Measurements from ENCODE around the gene ADCY4.
A peak's percentile ranks its signal among the peaks of the same experiment; 100 is the strongest.

ADCY4 gene

DNA sequence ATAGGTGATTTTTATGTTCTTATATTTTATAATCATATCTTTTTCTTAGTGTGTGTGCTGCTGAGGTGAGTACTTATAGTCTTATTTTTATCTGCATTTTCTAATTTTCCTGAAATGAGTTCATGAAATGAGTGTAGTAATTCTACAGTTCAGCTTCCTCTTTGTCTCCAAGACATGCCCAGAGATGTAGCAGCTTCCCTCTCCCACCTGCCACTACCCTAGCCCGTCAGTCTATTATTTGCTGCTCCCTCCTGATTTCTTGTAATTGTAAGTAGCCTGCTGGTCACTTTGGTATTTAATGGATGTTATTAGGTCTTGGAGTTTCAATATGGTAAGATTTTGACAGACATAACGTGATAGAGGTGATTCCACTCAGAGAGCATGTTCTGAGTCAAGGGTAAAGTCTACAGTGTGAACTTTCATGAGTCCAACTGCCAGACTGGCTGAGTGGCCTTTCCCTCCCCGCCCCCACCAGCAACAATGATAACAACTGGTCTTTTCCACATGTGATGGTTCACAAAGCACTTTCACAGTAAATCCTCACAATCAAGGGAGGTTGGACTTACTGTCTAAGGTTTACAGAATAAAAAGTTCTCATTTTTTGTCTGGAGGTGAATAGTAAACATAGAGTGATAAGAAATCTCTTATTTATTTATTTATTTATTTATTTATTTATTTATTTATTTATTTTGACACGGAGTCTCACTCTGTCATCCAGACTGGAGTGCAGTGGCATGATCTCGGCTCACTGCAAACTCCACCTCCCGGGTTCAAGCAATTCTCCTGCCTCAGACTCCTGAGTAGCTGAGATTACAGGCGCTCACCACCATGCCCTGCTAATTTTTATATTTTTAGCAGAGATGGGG lies 9.2 kb upstream of the ADCY4 start:
- H3K4me2 ChIP-seq (ENCODE audit: insufficient read depth, low read length, poor library complexity, severe bottlenecking): no peak overlapping the region
- no peak overlapping the region for H2BK12ac ChIP-seq (ENCODE audit: low read length)
- H3K18ac ChIP-seq (ENCODE audit: low read length): no peak overlapping the region
- no peak overlapping the region for H3K23ac ChIP-seq (ENCODE audit: low read depth, low read length, poor library complexity)
- H3K27ac ChIP-seq (replicated peaks; ENCODE audit: low read length): no peak overlapping the region
- H3K4me3 ChIP-seq (ENCODE audit: low read length in 2 of 2): no peak overlapping the region
- no peak overlapping the region for H2BK5ac ChIP-seq (ENCODE audit: low read length)
- H3K79me1 ChIP-seq (ENCODE audit: low read depth, low read length): no peaks in the 10 kb centered on the region
- H3K14ac ChIP-seq (ENCODE audit: low read length): no peak overlapping the region
- WGBS, 2 donors (ENCODE audit: extremely low coverage in 2 of 2, insufficient read length in 2 of 2, insufficient replicate concordance in 1 of 2): no CpG with 5 or more reads among the region's 7 CpGs
- DNase-seq (ENCODE audit: low spot score): no peak
- H2BK15ac ChIP-seq (ENCODE audit: low read length): no peak overlapping the region
- H3K36me3 ChIP-seq (replicated peaks in 1 of 2; ENCODE audit: control insufficient read depth in 2 of 2, insufficient read depth in 2 of 2, low read length in 2 of 2): no peaks in the 10 kb centered on the region
- no peak overlapping the region for H3K9ac ChIP-seq (ENCODE audit: low read depth, low read length, poor library complexity)
- H3K4me1 ChIP-seq (ENCODE audit: control insufficient read depth in 2 of 2, insufficient read depth in 1 of 2, low read depth in 1 of 2, low read length in 2 of 2): peaks cover 4 to 6% of the 10 kb centered on the region in 2 donors
- no peak overlapping the region for H2AK5ac ChIP-seq (ENCODE audit: low read depth, low read length)
- H4K91ac ChIP-seq (ENCODE audit: low read depth, low read length, poor library complexity): no peak overlapping the region
- no peak overlapping the region for H4K8ac ChIP-seq (ENCODE audit: low read depth, low read length)
- H2BK120ac ChIP-seq (ENCODE audit: low read depth, low read length): no peak overlapping the region
- no peak overlapping the region for H2AFZ ChIP-seq (ENCODE audit: low read length)
- peaks cover 15 to 77% (median 27%) of the 10 kb centered on the region in 3 experiments for H3K27me3 ChIP-seq (ENCODE audit: control insufficient read depth in 3 of 3, insufficient read depth in 3 of 3, low read depth in 1 of 3, low read length in 3 of 3)
- H3K4ac ChIP-seq (ENCODE audit: low read length): no peak overlapping the region
- H3K9me3 ChIP-seq (replicated peaks in 1 of 2; ENCODE audit: control insufficient read depth in 2 of 2, insufficient read depth in 1 of 2, low read depth in 1 of 2, low read length in 2 of 2): no peaks in the 10 kb centered on the region

DNA sequence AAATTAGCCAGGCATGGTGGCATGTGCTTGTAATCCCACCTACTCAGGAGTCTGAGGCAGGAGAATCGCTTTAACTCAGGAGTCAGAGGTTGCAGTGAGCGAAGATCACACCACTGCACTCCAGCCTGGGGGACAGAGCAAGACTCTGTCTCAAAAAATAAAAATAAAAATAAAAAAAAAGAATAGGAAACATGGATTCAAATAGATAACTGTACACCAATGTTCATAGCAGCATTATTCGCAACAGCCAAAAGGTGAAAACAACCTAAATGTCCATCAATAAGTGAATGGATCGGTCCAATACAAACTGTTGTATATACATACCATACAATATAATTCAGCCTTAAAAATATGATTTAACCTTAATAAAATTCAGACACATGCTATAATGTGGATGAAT lies 8.0 kb upstream of the ADCY4 start:
- no peaks in the 10 kb centered on the region for H3K9me3 ChIP-seq (replicated peaks in 1 of 2; ENCODE audit: control insufficient read depth in 2 of 2, insufficient read depth in 1 of 2, low read depth in 1 of 2, low read length in 2 of 2)
- no peak overlapping the region for H3K9ac ChIP-seq (ENCODE audit: low read depth, low read length, poor library complexity)
- no peak overlapping the region for H2BK12ac ChIP-seq (ENCODE audit: low read length)
- no peak overlapping the region for H2BK120ac ChIP-seq (ENCODE audit: low read depth, low read length)
- no peak overlapping the region for H3K4ac ChIP-seq (ENCODE audit: low read length)
- H3K27me3 ChIP-seq (ENCODE audit: control insufficient read depth in 3 of 3, insufficient read depth in 3 of 3, low read depth in 1 of 3, low read length in 3 of 3): peaks cover 19 to 82% (median 38%) of the 10 kb centered on the region in 3 experiments
- H2AFZ ChIP-seq (ENCODE audit: low read length): no peak overlapping the region
- no peak overlapping the region for H2AK5ac ChIP-seq (ENCODE audit: low read depth, low read length)
- no peak overlapping the region for H2BK5ac ChIP-seq (ENCODE audit: low read length)
- no CpG with 5 or more reads among the region's 4 CpGs for WGBS, 2 donors (ENCODE audit: extremely low coverage in 2 of 2, insufficient read length in 2 of 2, insufficient replicate concordance in 1 of 2)
- no peak overlapping the region for H3K27ac ChIP-seq (replicated peaks; ENCODE audit: low read length)
- H3K18ac ChIP-seq (ENCODE audit: low read length): no peak overlapping the region
- H4K91ac ChIP-seq (ENCODE audit: low read depth, low read length, poor library complexity): no peak overlapping the region
- no peaks in the 10 kb centered on the region for H3K36me3 ChIP-seq (replicated peaks in 1 of 2; ENCODE audit: control insufficient read depth in 2 of 2, insufficient read depth in 2 of 2, low read length in 2 of 2)
- DNase-seq (ENCODE audit: low spot score): no peak
- H4K8ac ChIP-seq (ENCODE audit: low read depth, low read length): no peak overlapping the region
- H3K23ac ChIP-seq (ENCODE audit: low read depth, low read length, poor library complexity): no peak overlapping the region
- no peak overlapping the region for H3K4me3 ChIP-seq (ENCODE audit: low read length in 2 of 2)
- H3K4me1 ChIP-seq (ENCODE audit: control insufficient read depth in 2 of 2, insufficient read depth in 1 of 2, low read depth in 1 of 2, low read length in 2 of 2): peaks cover 4 to 8% of the 10 kb centered on the region in 2 donors
- H3K4me2 ChIP-seq (ENCODE audit: insufficient read depth, low read length, poor library complexity, severe bottlenecking): no peak overlapping the region
- H2BK15ac ChIP-seq (ENCODE audit: low read length): no peak overlapping the region
- no peaks in the 10 kb centered on the region for H3K79me1 ChIP-seq (ENCODE audit: low read depth, low read length)
- H3K14ac ChIP-seq (ENCODE audit: low read length): no peak overlapping the region

DNA sequence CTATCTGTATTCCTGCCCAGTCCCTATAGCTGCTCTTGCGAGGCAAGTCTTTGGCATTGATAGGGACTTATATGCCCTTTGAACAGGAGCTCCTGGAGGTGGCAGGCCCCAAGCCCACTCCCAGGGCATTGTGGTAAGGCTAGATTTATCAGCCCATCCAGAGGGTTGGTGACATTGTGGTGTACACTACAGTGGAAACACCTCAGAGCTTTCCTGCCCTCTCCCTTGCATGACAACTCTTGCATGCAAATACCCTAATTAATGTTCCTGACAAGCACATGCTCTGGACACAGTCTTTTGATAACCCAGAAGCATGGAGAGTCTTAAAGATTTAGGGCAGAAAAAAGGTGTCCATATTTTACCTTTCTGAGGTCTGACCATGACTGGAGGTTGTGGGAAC lies 5.7 kb upstream of the ADCY4 start:
- H3K4me2 ChIP-seq (ENCODE audit: insufficient read depth, low read length, poor library complexity, severe bottlenecking): no peak overlapping the region
- H3K27me3 ChIP-seq (ENCODE audit: control insufficient read depth in 3 of 3, insufficient read depth in 3 of 3, low read depth in 1 of 3, low read length in 3 of 3): peaks cover 21 to 89% (median 61%) of the 10 kb centered on the region in 3 experiments
- no peaks in the 10 kb centered on the region for H3K36me3 ChIP-seq (replicated peaks in 1 of 2; ENCODE audit: control insufficient read depth in 2 of 2, insufficient read depth in 2 of 2, low read length in 2 of 2)
- no peak overlapping the region for H2BK15ac ChIP-seq (ENCODE audit: low read length)
- no peak overlapping the region for H2AFZ ChIP-seq (ENCODE audit: low read length)
- H2AK5ac ChIP-seq (ENCODE audit: low read depth, low read length): no peak overlapping the region
- no peak overlapping the region for H3K9ac ChIP-seq (ENCODE audit: low read depth, low read length, poor library complexity)
- H2BK5ac ChIP-seq (ENCODE audit: low read length): no peak overlapping the region
- no peaks in the 10 kb centered on the region for H3K9me3 ChIP-seq (replicated peaks in 1 of 2; ENCODE audit: control insufficient read depth in 2 of 2, insufficient read depth in 1 of 2, low read depth in 1 of 2, low read length in 2 of 2)
- H3K27ac ChIP-seq (replicated peaks; ENCODE audit: low read length): no peak overlapping the region
- no peaks in the 10 kb centered on the region for H3K79me1 ChIP-seq (ENCODE audit: low read depth, low read length)
- no CpG with 5 or more reads among the region's 1 CpG for WGBS, 2 donors (ENCODE audit: extremely low coverage in 2 of 2, insufficient read length in 2 of 2, insufficient replicate concordance in 1 of 2)
- DNase-seq (ENCODE audit: low spot score): no peak
- no peak overlapping the region for H3K4ac ChIP-seq (ENCODE audit: low read length)
- H4K91ac ChIP-seq (ENCODE audit: low read depth, low read length, poor library complexity): no peak overlapping the region
- no peak overlapping the region for H3K4me3 ChIP-seq (ENCODE audit: low read length in 2 of 2)
- H3K18ac ChIP-seq (ENCODE audit: low read length): no peak overlapping the region
- H3K14ac ChIP-seq (ENCODE audit: low read length): no peak overlapping the region
- H2BK120ac ChIP-seq (ENCODE audit: low read depth, low read length): no peak overlapping the region
- H2BK12ac ChIP-seq (ENCODE audit: low read length): no peak overlapping the region
- H4K8ac ChIP-seq (ENCODE audit: low read depth, low read length): no peak overlapping the region
- H3K4me1 ChIP-seq (ENCODE audit: control insufficient read depth in 2 of 2, insufficient read depth in 1 of 2, low read depth in 1 of 2, low read length in 2 of 2): peaks cover 4 to 8% of the 10 kb centered on the region in 2 donors
- H3K23ac ChIP-seq (ENCODE audit: low read depth, low read length, poor library complexity): no peak overlapping the region

DNA sequence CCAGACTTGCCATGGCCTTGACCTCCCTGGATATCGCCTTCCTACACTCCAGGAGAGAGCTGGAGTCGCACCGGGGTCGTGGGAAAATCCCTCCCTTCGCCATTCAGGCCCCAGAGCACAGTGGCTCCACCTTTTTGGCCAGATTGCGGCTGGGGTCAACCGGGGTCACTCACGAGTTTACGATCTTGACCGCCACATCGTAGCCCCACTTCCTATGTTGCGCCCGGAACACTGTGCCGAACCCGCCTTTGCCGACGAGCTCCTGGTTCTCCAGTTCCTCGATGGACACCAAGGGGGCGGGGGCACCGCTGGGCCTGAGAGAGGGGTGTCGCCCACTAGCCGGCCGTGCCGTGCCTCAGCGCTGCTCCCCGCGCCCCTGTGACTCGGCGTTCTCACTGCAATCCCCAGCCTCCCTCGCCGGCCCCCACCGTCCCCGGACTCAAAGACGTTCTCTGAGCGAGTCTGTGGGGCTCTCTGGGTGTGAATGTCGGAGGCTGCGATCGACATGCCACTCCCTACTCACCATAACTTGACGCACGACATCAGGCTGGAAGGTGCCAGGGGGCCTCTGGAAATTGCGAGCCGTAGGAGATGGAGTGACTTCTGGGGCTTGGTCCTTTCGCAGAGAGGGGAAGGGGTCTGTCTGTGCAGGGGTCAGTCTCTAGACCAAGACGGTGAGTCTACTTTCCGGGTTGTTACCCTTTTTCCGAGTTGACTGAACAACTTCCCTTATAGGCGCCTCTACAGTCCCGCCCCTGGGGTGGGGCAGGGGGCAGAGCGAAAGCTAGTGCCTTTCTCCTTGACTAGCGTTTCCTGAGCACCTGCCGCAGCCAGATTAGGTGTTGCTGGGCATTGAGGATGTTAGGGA lies 4.6 kb upstream of the ADCY4 start, which contains the start of gene RIPK3:
Gene RIPK3 (minus strand): TSS at position 708 of the 868 bp plus-strand sequence. CDS start 165 bp downstream, at position 543.
- H2AK5ac ChIP-seq (ENCODE audit: low read depth, low read length): no peak within 1 kb of the TSS
- H2BK12ac ChIP-seq (ENCODE audit: low read length): no peak within 1 kb of the TSS
- H3K18ac ChIP-seq (ENCODE audit: low read length): peak within 1 kb of the TSS; percentile 74
- no peak within 1 kb of the TSS for H3K27ac ChIP-seq (replicated peaks; ENCODE audit: low read length)
- no CpG with 5 or more reads among the region's 51 CpGs for WGBS, 2 donors (ENCODE audit: extremely low coverage in 2 of 2, insufficient read length in 2 of 2, insufficient replicate concordance in 1 of 2)
- H2BK120ac ChIP-seq (ENCODE audit: low read depth, low read length): no peak within 1 kb of the TSS
- H3K4ac ChIP-seq (ENCODE audit: low read length): no peak within 1 kb of the TSS
- peaks cover 4 to 10% of the 10 kb centered on the region in 2 donors for H3K4me1 ChIP-seq (ENCODE audit: control insufficient read depth in 2 of 2, insufficient read depth in 1 of 2, low read depth in 1 of 2, low read length in 2 of 2)
- no peak for DNase-seq (ENCODE audit: low spot score)
- H3K27me3 ChIP-seq (ENCODE audit: control insufficient read depth in 3 of 3, insufficient read depth in 3 of 3, low read depth in 1 of 3, low read length in 3 of 3): peaks cover 28 to 91% (median 72%) of the 10 kb centered on the region in 3 experiments
- H3K4me3 ChIP-seq (ENCODE audit: low read length in 2 of 2): peak within 1 kb of the TSS in 1 of 2 donors; percentile 69
- H3K9ac ChIP-seq (ENCODE audit: low read depth, low read length, poor library complexity): peak within 1 kb of the TSS; percentile 72
- no peak within 1 kb of the TSS for H4K91ac ChIP-seq (ENCODE audit: low read depth, low read length, poor library complexity)
- no peaks in the 10 kb centered on the region for H3K79me1 ChIP-seq (ENCODE audit: low read depth, low read length)
- H2BK15ac ChIP-seq (ENCODE audit: low read length): no peak within 1 kb of the TSS
- H3K4me2 ChIP-seq (ENCODE audit: insufficient read depth, low read length, poor library complexity, severe bottlenecking): peak within 1 kb of the TSS; percentile 66
- peak within 1 kb of the TSS; percentile 77 for H2AFZ ChIP-seq (ENCODE audit: low read length)
- H3K14ac ChIP-seq (ENCODE audit: low read length): peak within 1 kb of the TSS; percentile 42
- no peak within 1 kb of the TSS for H4K8ac ChIP-seq (ENCODE audit: low read depth, low read length)
- no peak within 1 kb of the TSS for H2BK5ac ChIP-seq (ENCODE audit: low read length)
- H3K23ac ChIP-seq (ENCODE audit: low read depth, low read length, poor library complexity): peak within 1 kb of the TSS; percentile 36
- H3K9me3 ChIP-seq (replicated peaks in 1 of 2; ENCODE audit: control insufficient read depth in 2 of 2, insufficient read depth in 1 of 2, low read depth in 1 of 2, low read length in 2 of 2): no peaks in the 10 kb centered on the region
- H3K36me3 ChIP-seq (replicated peaks in 1 of 2; ENCODE audit: control insufficient read depth in 2 of 2, insufficient read depth in 2 of 2, low read length in 2 of 2): no peaks in the 10 kb centered on the region
